GM20000 (cell line): ENCODE results near the gene EXPH5.

Experiments used
- DNase-seq: peaks from one replicate; pipeline ENCODE4 v3.0.0; 2012; ENCODE audit warnings: low spot score
- TF ChIP-seq, protein P1 (sequence below): IDR thresholded peaks from 2 replicates; pipeline ENCODE4 v1.5.1; 2012; ENCODE audit warnings: mild to moderate bottlenecking, control low read depth; ENCODE audit errors: extremely low read depth, missing control alignments

EXPH5 gene

DNA sequence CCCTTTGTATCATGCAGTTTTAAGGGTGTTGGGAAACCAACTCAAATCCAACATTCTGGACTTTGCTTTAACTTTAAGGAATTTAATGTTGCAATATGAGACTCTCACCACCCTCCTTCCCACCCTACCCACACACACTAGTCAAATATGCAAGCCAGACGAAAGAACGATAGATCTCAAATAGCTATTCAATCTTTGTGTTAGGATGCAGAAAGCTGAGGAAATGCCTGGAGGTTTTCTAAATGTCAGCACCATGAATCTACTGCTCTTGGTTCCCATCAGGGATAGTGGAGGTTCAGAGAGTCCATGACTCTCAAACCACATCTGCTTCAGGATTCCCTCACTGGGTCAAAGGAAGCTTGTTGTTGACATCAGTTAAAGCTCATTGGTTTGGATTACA is 33.7 kb downstream of the EXPH5 start:
- TF ChIP-seq, protein P1, sequence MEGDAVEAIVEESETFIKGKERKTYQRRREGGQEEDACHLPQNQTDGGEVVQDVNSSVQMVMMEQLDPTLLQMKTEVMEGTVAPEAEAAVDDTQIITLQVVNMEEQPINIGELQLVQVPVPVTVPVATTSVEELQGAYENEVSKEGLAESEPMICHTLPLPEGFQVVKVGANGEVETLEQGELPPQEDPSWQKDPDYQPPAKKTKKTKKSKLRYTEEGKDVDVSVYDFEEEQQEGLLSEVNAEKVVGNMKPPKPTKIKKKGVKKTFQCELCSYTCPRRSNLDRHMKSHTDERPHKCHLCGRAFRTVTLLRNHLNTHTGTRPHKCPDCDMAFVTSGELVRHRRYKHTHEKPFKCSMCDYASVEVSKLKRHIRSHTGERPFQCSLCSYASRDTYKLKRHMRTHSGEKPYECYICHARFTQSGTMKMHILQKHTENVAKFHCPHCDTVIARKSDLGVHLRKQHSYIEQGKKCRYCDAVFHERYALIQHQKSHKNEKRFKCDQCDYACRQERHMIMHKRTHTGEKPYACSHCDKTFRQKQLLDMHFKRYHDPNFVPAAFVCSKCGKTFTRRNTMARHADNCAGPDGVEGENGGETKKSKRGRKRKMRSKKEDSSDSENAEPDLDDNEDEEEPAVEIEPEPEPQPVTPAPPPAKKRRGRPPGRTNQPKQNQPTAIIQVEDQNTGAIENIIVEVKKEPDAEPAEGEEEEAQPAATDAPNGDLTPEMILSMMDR, result no peak
- DNase-seq, result no peak

DNA sequence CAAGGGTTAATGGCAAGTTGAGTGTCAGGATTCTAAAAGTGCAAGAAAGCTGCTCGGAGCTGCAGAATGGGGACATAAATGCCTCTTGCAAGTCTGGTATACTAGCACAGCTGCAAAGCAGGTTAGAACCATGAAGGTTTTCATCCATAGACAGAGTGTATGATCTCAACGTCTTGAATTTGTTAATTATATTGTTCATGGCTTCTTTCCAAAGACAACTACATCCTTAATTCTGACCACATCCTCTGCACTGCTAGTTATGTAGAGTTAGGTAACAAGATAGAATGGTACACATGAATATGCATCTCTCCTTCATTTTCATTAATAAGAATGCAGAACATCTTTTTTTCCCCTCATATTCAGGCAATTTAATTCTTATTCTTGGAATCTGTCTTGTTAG is 34.2 kb downstream of the EXPH5 start:
- TF ChIP-seq, protein P1, result no peak
- no peak for DNase-seq

- TF ChIP-seq, protein P1, result no peak
- peak; percentile 49 for DNase-seq
These were observed 35.3 kb downstream of the EXPH5 start for GRCh38 chr11:108558222-108558621.

DNA sequence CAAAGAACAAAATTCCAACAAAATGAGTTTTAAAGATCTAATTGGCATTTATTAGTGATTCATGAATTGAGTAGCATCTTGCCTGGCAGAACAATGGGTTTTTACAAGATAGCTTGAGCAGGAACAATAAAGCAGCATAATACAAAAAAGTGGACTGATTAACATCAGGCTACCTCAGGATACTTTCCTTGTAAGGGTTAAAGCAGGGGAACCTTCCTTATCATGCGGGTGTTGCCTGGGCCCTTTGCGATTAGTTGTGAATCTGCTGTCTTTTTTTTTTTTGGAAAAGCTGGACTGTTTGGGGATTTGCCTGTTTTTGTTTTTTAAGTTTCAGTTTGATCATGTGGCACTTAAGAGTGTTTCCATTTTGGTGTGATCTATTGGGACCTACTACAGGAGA is 37.5 kb downstream of the EXPH5 start:
- TF ChIP-seq, protein P1, result no peak
- no peak for DNase-seq

GRCh38 chr11:108551651-108552462 is 41.7 kb downstream of the EXPH5 start:
- TF ChIP-seq, protein P1, result no peak
- no peak for DNase-seq

GRCh38 chr11:108549319-108549885 is 44.2 kb downstream of the EXPH5 start:
- DNase-seq, result no peak
- TF ChIP-seq, protein P1, result no peak

DNA sequence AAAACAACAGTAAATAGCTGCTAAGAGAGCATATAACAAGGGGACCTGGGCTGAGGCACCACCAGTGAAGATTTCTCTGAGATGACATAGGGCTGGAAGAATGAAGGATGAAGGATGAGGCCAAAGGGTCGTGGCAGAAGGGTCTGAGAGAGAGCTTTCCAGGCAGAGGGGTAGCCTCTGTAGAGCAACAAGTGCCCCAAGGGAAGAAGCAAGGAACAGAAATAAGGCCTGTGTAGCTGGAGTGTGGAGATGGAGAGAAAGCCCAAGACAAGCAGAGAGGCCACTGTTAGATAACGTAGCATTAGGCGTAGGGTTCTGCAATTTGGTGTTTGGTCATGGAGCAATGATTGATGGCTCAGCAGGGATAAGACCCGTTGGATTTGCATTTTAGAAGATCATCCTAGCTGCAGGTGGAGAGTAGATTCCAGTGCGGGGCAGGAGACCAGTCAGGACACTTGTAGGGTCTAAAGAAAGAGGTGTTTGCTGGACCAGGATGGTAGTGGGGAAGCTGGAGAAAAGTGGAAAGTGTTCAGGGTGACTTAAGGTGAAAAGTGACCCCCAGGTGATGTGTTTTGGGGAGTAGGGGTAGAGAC is 47.6 kb downstream of the EXPH5 start:
- no peak for DNase-seq
- TF ChIP-seq, protein P1, result no peak
